ENCODE results near the gene MLLT11.

The MLLT11 gene

GRCh38 chr1:151050051-151050688, 10.0 kb upstream of the MLLT11 start:
- peaks cover 51% of the 10 kb centered on the region for H3K36me3 ChIP-seq
- no peaks in the 10 kb centered on the region for H3K27me3 ChIP-seq (ENCODE audit: insufficient read depth, low read depth, severe bottlenecking)
- no peak overlapping the region for H3K27ac ChIP-seq
- H3K9me3 ChIP-seq (ENCODE audit: severe bottlenecking) = no peaks in the 10 kb centered on the region
- no peak for DNase-seq
- TF ChIP-seq CTCF (IDR thresholded peaks at IDR 0.05; ENCODE audit: low read depth, low read length) = no peak
- H3K4me3 ChIP-seq (ENCODE audit: low read depth, low read length) = no peak overlapping the region

GRCh38 chr1:151051356-151052009, 8.7 kb upstream of the MLLT11 start:
- DNase-seq = no peak
- Histone ChIP-seq H3K36me3 (peaks cover 64% of the 10 kb centered on the region), H3K27ac (no peak overlapping the region), H3K9me3 (ENCODE audit: severe bottlenecking) (no peaks in the 10 kb centered on the region), H3K4me3 (ENCODE audit: low read depth, low read length) (no peak overlapping the region), H3K27me3 (ENCODE audit: insufficient read depth, low read depth, severe bottlenecking) (no peaks in the 10 kb centered on the region)
- TF ChIP-seq CTCF (IDR thresholded peaks at IDR 0.05; ENCODE audit: low read depth, low read length) = no peak

GRCh38 chr1:151054971-151055547, 5.1 kb upstream of the MLLT11 start:
- no peak overlapping the region for H3K27ac ChIP-seq
- H3K9me3 ChIP-seq (ENCODE audit: severe bottlenecking) = no peaks in the 10 kb centered on the region
- peaks cover 80% of the 10 kb centered on the region for H3K36me3 ChIP-seq
- H3K27me3 ChIP-seq (ENCODE audit: insufficient read depth, low read depth, severe bottlenecking) = no peaks in the 10 kb centered on the region
- no peak for TF ChIP-seq CTCF (IDR thresholded peaks at IDR 0.05; ENCODE audit: low read depth, low read length)
- DNase-seq = no peak
- no peak overlapping the region for H3K4me3 ChIP-seq (ENCODE audit: low read depth, low read length)

- H3K27me3 ChIP-seq (ENCODE audit: insufficient read depth, low read depth, severe bottlenecking) = no peaks in the 10 kb centered on the region
- peaks cover 77% of the 10 kb centered on the region for H3K36me3 ChIP-seq
- no peak overlapping the region for H3K4me3 ChIP-seq (ENCODE audit: low read depth, low read length)
- DNase-seq = no peak
- no peak overlapping the region for H3K27ac ChIP-seq
- no peak for TF ChIP-seq CTCF (IDR thresholded peaks at IDR 0.05; ENCODE audit: low read depth, low read length)
- H3K9me3 ChIP-seq (ENCODE audit: severe bottlenecking) = no peaks in the 10 kb centered on the region
These were observed 4.6 kb upstream of the MLLT11 start for GRCh38 chr1:151055581-151055980.

- peaks cover 72% of the 10 kb centered on the region for H3K36me3 ChIP-seq
- DNase-seq = no peak
- H3K4me3 ChIP-seq (ENCODE audit: low read depth, low read length) = no peak overlapping the region
- H3K27ac ChIP-seq = no peak overlapping the region
- H3K9me3 ChIP-seq (ENCODE audit: severe bottlenecking) = no peaks in the 10 kb centered on the region
- no peaks in the 10 kb centered on the region for H3K27me3 ChIP-seq (ENCODE audit: insufficient read depth, low read depth, severe bottlenecking)
- no peak for TF ChIP-seq CTCF (IDR thresholded peaks at IDR 0.05; ENCODE audit: low read depth, low read length)
These were observed 4.0 kb upstream of the MLLT11 start for GRCh38 chr1:151056149-151056548.

All from WERI-Rb-1 (cell line).